HepG2 (cell line): ENCODE data around the gene TBC1D10A. TPM values are rescaled to one million over a fixed set of nuclear protein-coding genes. Genes with fewer than 3 reads are reported as not detected.

Source experiments
- ATAC-seq: fragments of 200-7000 bp; cut with Tn5 transposase; 3 replicates; pipeline ENCODE4 v1.9.1; 2020; ENCODE audit warnings: mild to moderate bottlenecking, moderate library complexity
- BruUV-seq: library from RNA; stranded (reverse); fragments of 400-500 nt; replicated peaks from 2 replicates; lab custom pipeline; 2021; lab: Mats Ljungman, UMichigan
- CTCF ChIA-PET: fragments of 300-600 bp; formaldehyde crosslinking; extraction: SDS; loops from one replicate; lab custom pipeline; 2021; ENCODE audit warnings: low total read pairs, inconsistent platforms, low intra/inter-chr PET ratio; lab: Yijun Ruan, JAX
- POLR2A ChIA-PET: fragments of 350-600 bp; sonication (Branson Sonifier 250); formaldehyde crosslinking; loops from one replicate; lab custom pipeline; 2020; ENCODE audit warnings: antibody characterized with exemption, inconsistent platforms; lab: Yijun Ruan, JAX
- DNase-seq: peaks from one replicate; pipeline ENCODE4 v3.0.0-alpha.2; 2015; ENCODE audit warnings: low spot score
- FAIRE-seq: peaks from 3 replicates; lab custom pipeline; 2011; peaks lifted over from hg19 to GRCh38; lab: Jason Lieb, UNC
- H2AFZ ChIP-seq: one replicate; pipeline ENCODE4 v1.6.1; 2011; ENCODE audit warnings: low read length, inconsistent platforms
- H3K27ac ChIP-seq: fragments of 300-600 bp; 3 replicates; pipeline ENCODE4 v1.8.0; 2011; ENCODE audit warnings: mixed run types, mild to moderate bottlenecking, mixed read lengths, low read length, inconsistent platforms; ENCODE audit not compliant: insufficient read depth; ENCODE audit errors: extremely low read length
- H3K27me3 ChIP-seq, 2 experiments: fragments of 200-600 bp in 1 of 2; 2 replicates in 1 of 2; 3 replicates in 1 of 2; pipeline versions ENCODE4 v1.6.0 to v1.8.0; 2011; ENCODE audit warnings: low read length in 2 of 2, mild to moderate bottlenecking in 2 of 2, moderate library complexity in 2 of 2, inconsistent platforms in 1 of 2; ENCODE audit not compliant: insufficient read depth in 2 of 2, control insufficient read depth in 1 of 2
- H3K36me3 ChIP-seq, 2 experiments: fragments of 200-600 bp in 1 of 2; replicated peaks in 1 of 2; 2 replicates in 1 of 2; 3 replicates in 1 of 2; pipeline versions ENCODE4 v1.5.1 to v1.8.0; 2011; ENCODE audit warnings: low read length in 2 of 2, inconsistent platforms in 1 of 2; ENCODE audit not compliant: insufficient read depth in 2 of 2, control insufficient read depth in 1 of 2
- H3K4me1 ChIP-seq: 2 replicates; pipeline ENCODE4 v1.5.1; 2012; ENCODE audit warnings: low read length, inconsistent platforms; ENCODE audit not compliant: insufficient read depth
- H3K4me2 ChIP-seq: 2 replicates; pipeline ENCODE4 v1.6.0; 2011; ENCODE audit warnings: low read depth, low read length, inconsistent platforms
- H3K4me3 ChIP-seq, 3 experiments: fragments of 200-600 bp in 1 of 3; sonication (generic), shearing (Covaris generic) in 1 of 3; replicated peaks in 1 of 3; 2 replicates each; pipeline ENCODE4 v1.5.1; 2011 to 2016; ENCODE audit warnings: low read length in 3 of 3, inconsistent platforms in 2 of 3, low read depth in 2 of 3, mild to moderate bottlenecking in 2 of 3, control low read depth in 1 of 3, mixed read lengths in 1 of 3; ENCODE audit not compliant: insufficient read depth in 1 of 3
- H3K79me2 ChIP-seq: one replicate; pipeline ENCODE4 v1.6.1; 2011; ENCODE audit warnings: low read length, inconsistent platforms; ENCODE audit not compliant: insufficient read depth
- H3K9ac ChIP-seq: 2 replicates; pipeline ENCODE4 v1.6.0; 2011; ENCODE audit warnings: mild to moderate bottlenecking, low read depth, low read length, inconsistent platforms; ENCODE audit not compliant: insufficient read depth
- H3K9me3 ChIP-seq: 2 replicates; pipeline ENCODE4 v1.5.1; 2012; ENCODE audit warnings: mild to moderate bottlenecking, low read length
- H4K20me1 ChIP-seq: 2 replicates; pipeline ENCODE4 v1.6.0; 2011; ENCODE audit warnings: inconsistent platforms, mild to moderate bottlenecking, low read length, moderate library complexity; ENCODE audit not compliant: insufficient read depth
- AHDC1 ChIP-seq: sonication (generic); formaldehyde crosslinking; IDR thresholded peaks from 2 replicates; pipeline ENCODE4 v1.5.1; 2020; ENCODE audit warnings: mild to moderate bottlenecking, missing genetic modification reagents, borderline replicate concordance
- KAT7 ChIP-seq: IDR thresholded peaks from 2 replicates; pipeline ENCODE4 v1.6.1; 2018; ENCODE audit warnings: borderline replicate concordance, missing compliant biosample characterization
- MZF1 ChIP-seq: sonication (generic); formaldehyde crosslinking; IDR thresholded peaks from 2 replicates; pipeline ENCODE4 v1.8.1; 2023; ENCODE audit warnings: mild to moderate bottlenecking, missing genetic modification reagents, borderline replicate concordance
- NR3C1 ChIP-seq: sonication (generic); formaldehyde crosslinking; IDR thresholded peaks from 2 replicates; pipeline ENCODE4 v1.4.0; 2020; ENCODE audit warnings: missing genetic modification reagents
- ONECUT2 ChIP-seq: sonication (generic); formaldehyde crosslinking; IDR thresholded peaks from 2 replicates; pipeline ENCODE4 v1.4.0; 2020; ENCODE audit warnings: missing genetic modification reagents
- PCBP2 ChIP-seq: fragments of 200-400 bp; formaldehyde crosslinking; optimal IDR thresholded peaks from 2 replicates; pipeline ENCODE3; 2018; ENCODE audit warnings: low read length, low read depth; ENCODE audit not compliant: poor library complexity, severe bottlenecking
- ZMYM2 ChIP-seq: sonication (generic); formaldehyde crosslinking; IDR thresholded peaks from 2 replicates; pipeline ENCODE4 v1.8.0; 2022; ENCODE audit warnings: mild to moderate bottlenecking, missing genetic modification reagents
- ZNF646 ChIP-seq: sonication (generic); formaldehyde crosslinking; IDR thresholded peaks from 2 replicates; pipeline ENCODE4 v1.9.0; 2021; ENCODE audit warnings: mild to moderate bottlenecking, missing genetic modification reagents
- WGBS: methylation state at CpG from one replicate; pipeline ENCODE4 v1.1.6; 2017; ENCODE audit warnings: low lambda C conversion rate; 5-methylcytosine and 5-hydroxymethylcytosine counted together
- in situ Hi-C: cut with HindIII; loops from 2 replicates; pipeline ENCODE4 v1.10.0; 2017; ENCODE audit warnings: low pct_unique_long_range_greater_than_20kb; ENCODE audit not compliant: extremely low pct_ligation_motif_present
- intact Hi-C: fragments of 100-400 bp; cut with micrococcal nuclease; formaldehyde crosslinking; loops from one replicate; pipeline ENCODE4 v1.10.0; 2022; ENCODE audit not compliant: unreplicated experiment
- polyA plus RNA-seq, 8 experiments: library from polyadenylated mRNA; depleted of rRNA in 3 of 8; stranded (reverse) in 7 of 8; unstranded in 1 of 8; fragments of >200 nt; fragmentation: Illumina TruSeq in 4 of 8; extraction: Trizol in 4 of 8; gene quantifications; 2 replicates each; pipeline versions ENCODE4 v1.2.1 to v1.2.3, GENCODE V29; 2011 to 2016; ENCODE audit warnings: low read depth in 4 of 8, missing spikeins in 1 of 8, mixed read lengths in 1 of 8; ENCODE audit not compliant: insufficient read depth in 1 of 8
- total RNA-seq, 5 experiments: library from RNA; depleted of rRNA; stranded (reverse); fragments of >200 nt; fragmentation: Illumina TruSeq; extraction: Trizol; gene quantifications; 2 replicates each; pipeline ENCODE4 v1.2.3, GENCODE V29; 2016; ENCODE audit warnings: low read depth in 1 of 5
- TF ChIP-seq, protein P1 (sequence below): IDR thresholded peaks from 2 replicates; pipeline ENCODE4 v1.6.1; 2016; ENCODE audit warnings: low read depth, control low read depth
- TF ChIP-seq, protein P2 (sequence below): sonication (generic); formaldehyde crosslinking; IDR thresholded peaks from 2 replicates; pipeline ENCODE4 v1.4.0; 2020; ENCODE audit warnings: mild to moderate bottlenecking, missing genetic modification reagents

TBC1D10A gene
- total and polyA plus RNA-seq, 2 of the 13 experiments (the other 11 are each of a cell fraction or from before 2014, with no cell fraction given), result 4.2 to 4.9 TPM

DNA sequence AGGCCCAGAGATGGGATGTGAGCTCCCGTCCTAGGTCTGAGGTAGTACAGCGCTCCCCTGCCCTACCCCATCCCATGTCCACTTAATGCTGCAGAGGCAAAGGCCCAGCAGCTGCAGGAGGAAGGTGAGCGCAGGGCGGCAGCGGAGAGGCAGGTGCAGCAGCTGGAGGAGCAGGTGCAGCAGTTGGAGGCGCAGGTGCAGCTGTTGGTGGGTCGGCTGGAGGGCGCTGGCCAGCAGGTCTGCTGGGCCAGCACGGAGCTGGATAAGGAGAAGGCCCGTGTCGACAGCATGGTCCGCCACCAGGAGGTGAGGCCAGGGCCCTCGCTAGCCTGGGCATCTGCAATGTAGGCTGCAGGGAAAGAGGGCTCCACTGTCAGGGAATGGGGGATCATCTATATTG lies 45.2 kb upstream of the TBC1D10A start:
- Histone ChIP-seq H3K27ac (no peak overlapping the region), H3K4me2 (no peak overlapping the region), H3K27me3 (no peaks in the 10 kb centered on the region), H4K20me1 (no peaks in the 10 kb centered on the region), H3K36me3 (no peaks in the 10 kb centered on the region), H3K79me2 (no peaks in the 10 kb centered on the region), H2AFZ (no peak overlapping the region), H3K9me3 (no peaks in the 10 kb centered on the region), H3K4me1 (no peaks in the 10 kb centered on the region), H3K9ac (no peak overlapping the region), H3K4me3 (no peak overlapping the region)
- CTCF ChIA-PET, result no interaction called here
- DNase-seq, result no peak
- POLR2A ChIA-PET, result interaction anchor here (1.5 kb wide), 1 partner anchor 15 kb away, joined by 4 read pairs; the partner anchor contains the start of genes CCDC157 and SF3A1
- intact Hi-C loops, result no loop called here
- in situ Hi-C loops, result no loop called here
- BruUV-seq, result no TSS peak
- ATAC-seq, result peak; percentile 15
- WGBS, result 95% methylated on average over 5 of the region's 13 CpGs
- no peak for FAIRE-seq
- TF ChIP-seq, protein P1, sequence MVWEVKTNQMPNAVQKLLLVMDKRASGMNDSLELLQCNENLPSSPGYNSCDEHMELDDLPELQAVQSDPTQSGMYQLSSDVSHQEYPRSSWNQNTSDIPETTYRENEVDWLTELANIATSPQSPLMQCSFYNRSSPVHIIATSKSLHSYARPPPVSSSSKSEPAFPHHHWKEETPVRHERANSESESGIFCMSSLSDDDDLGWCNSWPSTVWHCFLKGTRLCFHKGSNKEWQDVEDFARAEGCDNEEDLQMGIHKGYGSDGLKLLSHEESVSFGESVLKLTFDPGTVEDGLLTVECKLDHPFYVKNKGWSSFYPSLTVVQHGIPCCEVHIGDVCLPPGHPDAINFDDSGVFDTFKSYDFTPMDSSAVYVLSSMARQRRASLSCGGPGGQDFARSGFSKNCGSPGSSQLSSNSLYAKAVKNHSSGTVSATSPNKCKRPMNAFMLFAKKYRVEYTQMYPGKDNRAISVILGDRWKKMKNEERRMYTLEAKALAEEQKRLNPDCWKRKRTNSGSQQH (CRISPR knock-in tag), result no peak
- TF ChIP-seq ZNF646 (no peak), MZF1 (CRISPR knock-in tag) (no peak), NR3C1 (CRISPR knock-in tag) (no peak), KAT7 (CRISPR knock-in tag) (no peak), ZMYM2 (CRISPR knock-in tag) (no peak), PCBP2 (no peak), AHDC1 (no peak), ONECUT2 (no peak)
- TF ChIP-seq, protein P2, sequence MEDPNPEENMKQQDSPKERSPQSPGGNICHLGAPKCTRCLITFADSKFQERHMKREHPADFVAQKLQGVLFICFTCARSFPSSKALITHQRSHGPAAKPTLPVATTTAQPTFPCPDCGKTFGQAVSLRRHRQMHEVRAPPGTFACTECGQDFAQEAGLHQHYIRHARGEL (CRISPR knock-in tag), result no peak
